Adipose tissue (tissue), 3 donors: ENCODE measurements around the gene RND1. TPM values are rescaled to one million over a fixed set of nuclear protein-coding genes. Genes with fewer than 3 reads are reported as not detected.
"Not testable (repeated sequence)": the region's sequence is repeated elsewhere in the genome, so short reads cannot be mapped to it uniquely, and the experiment has no call there.

Experiments
- H3K27ac ChIP-seq: one replicate; pipeline ENCODE4 v1.5.1; 2013; ENCODE audit warnings: low read depth, low read length
- WGBS, 3 donors: extraction: QIAGEN DNeasy Blood & Tissue Kit; methylation state at CpG; one replicate each; pipeline ENCODE4 v1.1.7; 2013; 5-methylcytosine and 5-hydroxymethylcytosine counted together
- polyA plus RNA-seq, 3 donors: library from polyadenylated mRNA; stranded (reverse); fragments of 200-250 nt; gene quantifications; one replicate each; pipeline ENCODE4 v1.2.3, GENCODE V29; 2013
- donor health status: healthy with polysubstance abuse.
- donor health status: Bipolar disorder and iron deficiency.
- donor health status: healthy.

RND1 gene
- polyA plus RNA-seq, 3 donors = 2.1 to 12.4 (median 9.0) TPM

GRCh38 chr12:48873534-48873933, 7.9 kb upstream of the RND1 start:
- not testable (repeated sequence) for H3K27ac ChIP-seq
- 87 to 94% (median 88%) methylated on average over 8 of the region's 8 CpGs for WGBS, 3 donors

DNA sequence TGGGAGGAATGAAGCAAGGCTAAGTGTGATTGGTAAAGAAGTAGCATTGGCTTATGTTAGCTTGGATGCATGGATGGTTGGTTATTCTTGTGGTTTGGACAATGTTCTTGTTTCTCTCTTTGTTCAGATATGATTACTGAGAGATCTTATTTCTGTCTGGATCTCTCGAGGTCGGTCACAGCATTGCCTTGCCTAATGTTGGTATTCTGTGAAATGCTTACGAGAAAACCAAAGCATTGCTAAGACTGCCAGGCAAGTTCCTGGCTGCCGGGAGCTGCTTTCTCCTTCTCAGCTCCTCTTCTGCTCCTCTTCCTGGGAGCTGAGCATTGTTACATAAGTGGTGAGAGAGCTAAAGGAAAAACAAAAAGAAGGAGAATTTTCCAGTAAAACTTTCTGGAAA, 7.4 kb upstream of the RND1 start:
- H3K27ac ChIP-seq = no peak overlapping the region
- 78 to 86% (median 81%) methylated on average over 4 of the region's 4 CpGs for whole genome bisulfite sequencing, 3 donors

DNA sequence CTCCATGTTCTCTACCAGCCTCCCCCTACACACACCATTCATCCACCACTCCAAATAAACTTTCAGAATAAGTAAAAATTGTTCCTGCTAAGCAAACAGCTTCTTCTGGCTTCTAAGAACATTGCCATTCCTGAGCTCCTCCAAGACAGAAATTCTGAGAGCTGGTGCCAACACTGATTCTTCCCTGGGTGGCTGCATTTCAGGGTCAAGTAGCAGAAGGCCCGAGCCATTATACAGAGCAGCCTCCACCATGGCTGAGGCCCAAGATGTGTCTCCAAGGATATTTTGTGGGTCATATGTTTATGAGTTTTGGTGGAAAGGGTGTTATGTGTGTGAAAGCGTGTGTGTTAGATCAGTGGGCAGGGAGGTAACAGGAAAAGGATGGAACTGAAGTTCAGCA, 3.5 kb upstream of the RND1 start:
- no peak overlapping the region for H3K27ac ChIP-seq
- 65 to 76% (median 65%) methylated on average over 2 of the region's 2 CpGs for WGBS, 3 donors

DNA sequence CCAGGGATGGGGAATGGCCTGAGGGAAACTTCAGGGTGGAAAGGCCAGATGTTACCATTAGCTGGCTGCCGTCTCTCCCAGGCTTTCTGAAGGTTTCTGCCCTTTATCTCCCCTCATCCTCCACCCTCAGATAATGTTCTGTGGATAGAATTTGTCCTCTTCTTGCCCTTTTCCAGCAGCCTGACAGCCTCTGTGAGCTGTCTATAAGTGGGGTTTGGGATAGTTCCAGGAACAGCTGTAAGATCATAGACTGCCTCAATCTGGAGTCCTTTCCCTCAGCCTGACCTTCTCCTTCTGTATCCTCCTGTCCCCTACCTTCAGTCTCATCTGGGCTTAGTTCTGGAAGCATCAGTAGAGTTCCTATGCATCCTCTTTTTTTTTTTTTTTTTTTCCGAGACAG, 2.8 kb upstream of the RND1 start:
- H3K27ac ChIP-seq = no peak overlapping the region

GRCh38 chr12:48866052-48866711, 512 bp upstream of the RND1 start:
- 74 to 77% (median 74%) methylated on average over 6 of the region's 6 CpGs for WGBS, 3 donors
- no peak overlapping the region for H3K27ac ChIP-seq

More for the DNA sequence above, 2.8 kb upstream of the RND1 start:
- WGBS, 3 donors = 84 to 85% (median 84%) methylated on average over 2 of the region's 2 CpGs

DNA sequence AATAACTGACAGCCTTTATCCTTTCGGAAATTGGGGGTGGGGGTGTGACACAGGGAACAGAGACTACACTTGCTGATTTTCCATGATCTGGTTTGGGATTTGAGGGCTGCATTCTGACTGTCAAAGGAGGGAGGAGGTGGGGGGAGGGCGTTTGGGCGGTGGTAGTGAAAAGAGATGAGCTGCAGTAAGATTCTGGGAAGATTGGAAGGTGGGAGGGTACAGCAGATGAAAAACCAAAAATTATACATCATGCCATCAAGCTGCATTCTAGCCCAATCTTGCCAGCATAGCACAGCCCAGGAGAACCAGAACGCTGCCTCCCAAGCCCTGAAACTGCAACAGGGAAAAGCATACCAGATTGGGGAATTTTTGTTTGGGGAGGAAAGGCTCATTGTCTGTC, 2.4 kb downstream of the RND1 start:
- H3K27ac ChIP-seq = no peak overlapping the region
- WGBS, 3 donors = 70 to 86% (median 77%) methylated on average over 4 of the region's 4 CpGs

DNA sequence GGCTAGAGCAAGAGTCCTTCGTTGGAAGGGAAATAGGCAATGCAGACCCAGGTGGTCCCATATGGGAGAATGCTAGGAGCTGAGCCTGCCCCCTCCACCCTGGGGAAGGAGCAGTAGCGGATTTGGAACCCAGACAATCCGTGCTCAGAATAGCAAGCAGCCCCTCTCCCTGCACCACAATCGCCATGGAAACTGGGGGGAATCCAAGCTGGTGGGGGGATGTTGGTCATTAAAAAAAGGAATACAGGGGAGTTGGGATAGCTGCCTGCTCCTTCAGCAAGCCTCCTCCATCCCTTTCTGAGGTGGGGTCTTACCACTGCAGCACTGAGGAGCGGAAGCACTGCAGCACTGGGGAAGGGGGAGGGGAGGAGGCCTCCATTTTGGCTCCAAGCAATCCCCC, 2.9 kb downstream of the RND1 start:
- H3K27ac ChIP-seq = no peak overlapping the region
- WGBS, 3 donors = 81 to 87% (median 84%) methylated on average over 5 of the region's 5 CpGs

- 39 to 79% (median 42%) methylated on average over 2 of the region's 2 CpGs for WGBS, 3 donors
- no peak overlapping the region for H3K27ac ChIP-seq
Observed at GRCh38 chr12:48861111-48861510, 4.6 kb downstream of the RND1 start.

DNA sequence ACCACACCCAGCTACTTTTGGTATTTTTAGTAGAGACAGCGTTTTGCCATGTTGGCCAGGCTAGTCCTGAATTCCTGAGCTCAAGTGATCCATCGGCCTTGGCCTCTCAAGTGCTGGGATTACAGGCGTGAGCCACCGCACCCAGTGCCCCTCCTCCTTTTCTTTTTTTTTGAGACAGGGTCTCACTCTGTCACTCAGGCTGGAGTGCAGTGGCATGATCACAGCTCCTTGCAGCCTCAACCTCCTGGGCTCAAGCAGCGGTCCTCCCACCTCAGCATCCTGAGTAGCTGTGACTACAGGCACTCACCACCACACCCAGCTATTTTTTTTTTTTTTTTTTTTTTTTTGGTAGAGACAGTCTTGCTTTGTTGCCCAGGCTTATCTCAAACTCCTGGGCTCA, 5.4 kb downstream of the RND1 start:
- WGBS, 3 donors = 91 to 95% (median 94%) methylated on average over 5 of the region's 5 CpGs
- H3K27ac ChIP-seq = not testable (repeated sequence)

DNA sequence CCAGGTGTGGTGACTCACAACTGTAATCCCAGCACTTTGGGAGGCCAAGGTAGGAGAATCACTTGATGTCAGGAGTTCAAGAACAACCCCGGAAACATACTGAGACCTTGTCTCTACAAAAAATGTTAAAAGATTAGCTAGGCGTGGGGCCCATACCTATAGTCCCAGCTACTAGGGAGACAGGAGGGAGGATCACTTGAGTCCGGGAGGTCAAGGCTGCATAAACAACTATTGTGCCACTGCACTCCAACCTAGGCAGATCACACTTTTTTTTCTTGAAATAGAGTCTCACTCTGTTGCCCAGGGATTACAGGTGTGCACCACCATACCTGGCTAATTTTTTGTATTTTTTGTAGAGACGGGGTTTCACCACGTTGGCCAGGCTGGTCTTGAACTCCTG, 6.1 kb downstream of the RND1 start:
- no peak overlapping the region for H3K27ac ChIP-seq
- WGBS, 3 donors = 94 to 98% (median 95%) methylated on average over 5 of the region's 5 CpGs

DNA sequence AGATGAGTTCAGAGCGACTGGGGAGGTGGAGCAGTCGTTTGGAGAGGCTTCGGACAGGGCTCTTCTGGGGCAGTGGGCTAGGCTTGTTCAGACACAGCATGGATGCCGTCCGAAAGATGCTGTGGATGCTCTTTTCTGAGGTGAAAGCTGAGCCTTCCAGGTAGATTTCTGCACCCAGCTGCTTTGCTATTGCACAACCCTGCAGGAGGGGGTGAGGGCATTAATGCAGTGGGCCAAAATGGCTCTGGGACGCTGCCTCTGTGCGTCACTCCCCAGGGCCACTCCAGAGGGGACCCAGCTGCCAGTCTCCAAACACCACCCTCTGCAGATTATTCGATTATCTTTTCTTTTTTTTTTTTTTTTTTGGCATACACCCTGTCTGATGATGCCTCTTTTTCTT, 7.6 kb downstream of the RND1 start:
- H3K27ac ChIP-seq = no peak overlapping the region
- 85 to 88% (median 86%) methylated on average over 8 of the region's 8 CpGs for WGBS, 3 donors

GRCh38 chr12:48857278-48857994, 8.2 kb downstream of the RND1 start:
- no peak overlapping the region for H3K27ac ChIP-seq
- 77 to 84% (median 82%) methylated on average over 13 of the region's 13 CpGs for WGBS, 3 donors

DNA sequence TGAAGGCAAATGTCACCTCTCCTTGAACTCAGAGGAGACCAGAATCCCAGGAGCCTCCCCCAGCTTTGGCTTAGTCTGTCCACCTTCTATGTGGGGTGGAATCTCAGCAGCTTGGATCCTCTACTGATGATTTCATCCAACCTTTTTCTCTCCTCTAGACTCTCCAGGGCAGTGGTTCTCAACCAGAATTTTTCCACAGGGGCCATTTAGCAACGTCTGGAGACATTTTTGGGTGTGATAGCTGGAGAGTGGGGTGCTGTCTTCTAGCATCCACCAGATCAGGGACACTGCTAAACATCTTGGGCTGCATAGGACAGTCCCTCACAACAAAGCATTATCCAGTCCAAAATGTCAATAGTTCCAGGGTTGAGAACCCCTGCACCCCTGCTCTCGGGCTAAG, 9.3 kb downstream of the RND1 start:
- whole genome bisulfite sequencing, 3 donors = 63 to 69% (median 69%) methylated on average over 2 of the region's 2 CpGs
- no peak overlapping the region for H3K27ac ChIP-seq

DNA sequence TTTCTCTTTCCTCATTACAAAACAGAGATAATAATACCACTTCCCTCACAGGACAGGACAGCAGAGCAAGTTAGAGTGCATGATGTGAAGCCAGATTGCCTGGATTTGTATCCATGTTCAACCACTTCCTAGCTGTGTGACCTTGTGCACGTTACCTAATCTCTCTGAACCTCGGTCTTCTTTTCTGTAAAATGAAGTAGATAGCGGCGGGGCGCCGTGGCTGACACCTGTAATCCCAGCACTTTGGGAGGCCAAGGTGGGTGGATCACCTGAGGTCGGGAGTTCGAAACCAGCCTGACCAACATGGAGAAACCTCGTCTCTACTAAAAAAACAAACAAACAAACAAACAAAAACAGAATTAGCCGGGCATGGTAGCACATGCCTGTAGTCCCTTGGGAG, 10.7 kb downstream of the RND1 start:
- 74 to 93% (median 92%) methylated on average over 10 of the region's 10 CpGs for WGBS, 3 donors
- not testable (repeated sequence) for H3K27ac ChIP-seq

GRCh38 chr12:48854488-48854887, 11.2 kb downstream of the RND1 start:
- H3K27ac ChIP-seq = no peak overlapping the region
- 84 to 91% (median 88%) methylated on average over 4 of the region's 4 CpGs for WGBS, 3 donors

- peak overlapping the region; percentile 49 for H3K27ac ChIP-seq
- WGBS, 3 donors = 1 to 2% (median 1%) methylated on average over 11 of the region's 11 CpGs
Observed at GRCh38 chr12:48852734-48853688, 12.7 kb downstream of the RND1 start.

DNA sequence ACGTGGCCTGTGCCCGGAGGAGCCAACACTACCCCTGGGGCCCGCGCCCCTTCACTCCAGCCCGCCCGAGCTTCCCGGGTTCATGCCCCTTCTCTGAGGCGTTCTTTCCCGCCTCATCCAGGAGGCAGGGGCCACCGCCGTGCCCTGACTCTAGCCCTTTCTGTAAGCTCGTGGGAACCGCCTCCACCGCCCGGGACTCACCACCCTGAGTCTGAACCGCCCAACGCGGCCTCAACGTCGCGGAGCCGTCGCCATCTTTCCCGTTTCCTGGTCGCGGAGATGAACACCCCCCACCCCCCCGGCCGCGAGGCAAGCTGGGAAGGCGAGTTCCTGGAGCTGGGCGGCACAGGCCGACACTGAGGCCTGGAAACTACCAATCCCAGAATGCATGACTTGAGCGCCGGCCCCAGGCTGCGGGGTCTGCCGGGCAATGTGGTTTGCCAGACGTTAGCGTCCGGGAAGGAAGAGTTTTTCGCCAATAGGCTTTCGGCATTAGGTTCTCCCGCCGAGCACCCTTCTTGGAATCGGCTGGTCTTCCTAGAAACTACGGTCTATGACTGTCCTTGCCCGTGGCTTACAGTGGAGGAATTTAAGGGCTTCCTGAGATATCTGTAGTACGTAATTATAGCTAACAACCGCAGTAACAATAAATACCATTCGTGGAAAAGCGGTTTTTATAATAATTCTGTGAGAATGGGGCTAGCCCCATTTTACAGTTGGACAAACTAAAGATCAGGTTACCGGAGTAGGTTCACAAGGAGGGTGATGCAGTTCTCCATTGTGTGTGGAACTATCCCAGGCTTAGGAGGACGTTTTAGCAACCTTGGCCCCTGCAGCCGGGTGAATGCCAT, 13.6 kb downstream of the RND1 start, which contains the start of gene DDX23:
TSS of gene DDX23 (minus strand) at position 281 of the 851 bp plus-strand sequence. CDS start 6,381 bp downstream, outside the sequence.
- peak within 1 kb of the TSS; percentile 81 for H3K27ac ChIP-seq
- 0 to 1% (median 1%) methylated on average over 46 to 53 of the region's 53 CpGs for WGBS, 3 donors

GRCh38 chr12:48842021-48842420, 23.6 kb downstream of the RND1 start:
- 90 to 95% (median 91%) methylated on average over 14 to 28 of the region's 29 CpGs for WGBS, 3 donors
- not testable (repeated sequence) for H3K27ac ChIP-seq
